ENCODE measurements around the gene YTHDF1. TPM values are rescaled to one million over a fixed set of nuclear protein-coding genes. Genes with fewer than 3 reads are reported as not detected.

YTHDF1 gene
- total and polyA plus RNA-seq, 2 of the 8 experiments (the other 6 are each of a cell fraction or from before 2014, with no cell fraction given): 32.8 to 66.0 TPM

- no peak for TF ChIP-seq CHD7 (IDR thresholded peaks at IDR 0.05; ENCODE audit: insufficient replicate concordance, low read length)
- no peak for TF ChIP-seq SP1 (IDR thresholded peaks at IDR 0.05; ENCODE audit: low read depth, low read length)
- no peak for TF ChIP-seq RXRA (IDR thresholded peaks at IDR 0.05; ENCODE audit: insufficient read depth, low read depth, low read length)
- no peak for TF ChIP-seq E2F6 (IDR thresholded peaks at IDR 0.05)
- no peak for TF ChIP-seq CEBPB (IDR thresholded peaks at IDR 0.05; ENCODE audit: low read depth, low read length)
- no peak for TF ChIP-seq ZNF274 (IDR thresholded peaks at IDR 0.05; ENCODE audit: borderline replicate concordance, extremely low read depth, low read length)
- TF ChIP-seq ATF2 (IDR thresholded peaks at IDR 0.05; ENCODE audit: low read length): no peak
- no peak for TF ChIP-seq SIRT6 (IDR thresholded peaks at IDR 0.05; ENCODE audit: low read length)
- no peak for TF ChIP-seq FOSL1 (IDR thresholded peaks at IDR 0.05; ENCODE audit: insufficient read depth, low read depth, low read length)
- no peak for TF ChIP-seq RFX5 (IDR thresholded peaks at IDR 0.05; ENCODE audit: borderline replicate concordance, low read depth, low read length)
Observed at GRCh38 chr20:63212393-63212730, 3.6 kb downstream of the YTHDF1 start (continued).

Data from H1 (cell line).